Vagina (tissue), 2 donors: Measurements from ENCODE around the gene OBSL1.

Experiments used
- CTCF ChIP-seq, 3 experiments: fragments of 450-650 bp in 2 of 3; fragments of 200-600 bp in 1 of 3; sonication (generic) in 1 of 3; IDR thresholded peaks; one replicate each; pipeline ENCODE4 v1.5.1; 2017 to 2019; ENCODE audit warnings: antibody characterized with exemption in 3 of 3, mild to moderate bottlenecking in 2 of 3, moderate library complexity in 2 of 3
- POLR2A ChIP-seq, 2 donors: fragments of 450-650 bp; IDR thresholded peaks; one replicate each; pipeline ENCODE4 v1.6.1; 2017; ENCODE audit warnings: antibody characterized with exemption in 2 of 2, mild to moderate bottlenecking in 2 of 2, moderate library complexity in 2 of 2

GRCh38 chr2:219563271-219563928 lies 7.9 kb downstream of the OBSL1 start:
- TF ChIP-seq POLR2A (IDR thresholded peaks at IDR 0.05) (no peak), CTCF (IDR thresholded peaks at IDR 0.05) (no peak)
